GM19397 (cell line): ENCODE results near the gene CTIF.

Experiments used
- ATAC-seq: cut with Tn5 transposase; IDR thresholded peaks from one replicate; pipeline ENCODE4 v1.9.1; 2021; ENCODE audit warnings: mild to moderate bottlenecking, moderate library complexity; ENCODE audit not compliant: unreplicated experiment

The CTIF gene

GRCh38 chr18:48872234-48873145, 333.7 kb downstream of the CTIF start:
- ATAC-seq: no peak

GRCh38 chr18:48874233-48874632, 335.4 kb downstream of the CTIF start:
- no peak for ATAC-seq

GRCh38 chr18:48874701-48875162, 335.9 kb downstream of the CTIF start:
- ATAC-seq: no peak

GRCh38 chr18:48875314-48875941, 336.6 kb downstream of the CTIF start:
- no peak for ATAC-seq

- ATAC-seq: no peak
Observed at GRCh38 chr18:48875942-48876511, 337.2 kb downstream of the CTIF start.

GRCh38 chr18:48876590-48876989, 337.8 kb downstream of the CTIF start:
- no peak for ATAC-seq

- no peak for ATAC-seq
Observed at GRCh38 chr18:48877941-48878340, 339.1 kb downstream of the CTIF start.

GRCh38 chr18:48878471-48878870, 339.6 kb downstream of the CTIF start:
- ATAC-seq: no peak

GRCh38 chr18:48879008-48879431, 340.2 kb downstream of the CTIF start:
- no peak for ATAC-seq

GRCh38 chr18:48880931-48881330, 342.1 kb downstream of the CTIF start:
- no peak for ATAC-seq

GRCh38 chr18:48882379-48882778, 343.5 kb downstream of the CTIF start:
- no peak for ATAC-seq

GRCh38 chr18:48884306-48884705, 345.5 kb downstream of the CTIF start:
- no peak for ATAC-seq

GRCh38 chr18:48884771-48885170, 345.9 kb downstream of the CTIF start:
- no peak for ATAC-seq

GRCh38 chr18:48885266-48885923, 346.6 kb downstream of the CTIF start:
- ATAC-seq: no peak

GRCh38 chr18:48885924-48886400, 347.1 kb downstream of the CTIF start:
- ATAC-seq: no peak

GRCh38 chr18:48886520-48887293, 347.9 kb downstream of the CTIF start:
- ATAC-seq: no peak

GRCh38 chr18:48887294-48887904, 348.6 kb downstream of the CTIF start:
- ATAC-seq: no peak

GRCh38 chr18:48887905-48888772, 349.3 kb downstream of the CTIF start:
- no peak for ATAC-seq

- ATAC-seq: no peak
Observed at GRCh38 chr18:48888773-48889080, 349.9 kb downstream of the CTIF start.
